ENCODE results near the gene CLMN.

DNA sequence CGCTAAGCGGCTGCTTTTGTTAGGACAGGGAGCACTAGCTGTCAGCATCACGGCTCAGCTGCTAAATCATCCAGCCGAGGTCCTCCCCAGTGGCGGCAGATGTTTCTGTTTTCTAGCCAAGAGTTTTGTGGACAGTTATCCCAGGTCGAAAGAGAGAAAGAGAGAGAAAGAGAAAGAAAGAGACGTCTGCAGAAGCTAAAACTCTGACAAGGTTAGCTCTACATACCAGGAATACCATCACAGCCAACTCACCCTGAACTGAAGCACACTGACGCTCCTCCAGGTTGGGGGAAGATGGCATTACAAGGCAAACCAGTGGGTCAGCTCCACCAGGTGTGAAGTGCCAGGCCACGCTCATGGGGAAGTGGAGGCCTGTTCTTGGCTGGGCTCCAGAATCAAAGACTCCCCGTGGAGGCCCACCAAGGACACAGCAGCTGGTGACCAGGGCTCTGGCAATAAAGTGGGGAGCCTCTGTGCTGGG, 97.5 kb downstream of the CLMN start:
- no peak for TF ChIP-seq MYC (IDR thresholded peaks at IDR 0.05; ENCODE audit: low read depth, low read length)
- TF ChIP-seq, protein P1, sequence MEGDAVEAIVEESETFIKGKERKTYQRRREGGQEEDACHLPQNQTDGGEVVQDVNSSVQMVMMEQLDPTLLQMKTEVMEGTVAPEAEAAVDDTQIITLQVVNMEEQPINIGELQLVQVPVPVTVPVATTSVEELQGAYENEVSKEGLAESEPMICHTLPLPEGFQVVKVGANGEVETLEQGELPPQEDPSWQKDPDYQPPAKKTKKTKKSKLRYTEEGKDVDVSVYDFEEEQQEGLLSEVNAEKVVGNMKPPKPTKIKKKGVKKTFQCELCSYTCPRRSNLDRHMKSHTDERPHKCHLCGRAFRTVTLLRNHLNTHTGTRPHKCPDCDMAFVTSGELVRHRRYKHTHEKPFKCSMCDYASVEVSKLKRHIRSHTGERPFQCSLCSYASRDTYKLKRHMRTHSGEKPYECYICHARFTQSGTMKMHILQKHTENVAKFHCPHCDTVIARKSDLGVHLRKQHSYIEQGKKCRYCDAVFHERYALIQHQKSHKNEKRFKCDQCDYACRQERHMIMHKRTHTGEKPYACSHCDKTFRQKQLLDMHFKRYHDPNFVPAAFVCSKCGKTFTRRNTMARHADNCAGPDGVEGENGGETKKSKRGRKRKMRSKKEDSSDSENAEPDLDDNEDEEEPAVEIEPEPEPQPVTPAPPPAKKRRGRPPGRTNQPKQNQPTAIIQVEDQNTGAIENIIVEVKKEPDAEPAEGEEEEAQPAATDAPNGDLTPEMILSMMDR (IDR thresholded peaks at IDR 0.05; ENCODE audit: extremely low read depth in 1 of 2, insufficient read depth in 1 of 2, low read depth in 1 of 2, low read length in 2 of 2), result no peak
- TF ChIP-seq FOS (IDR thresholded peaks at IDR 0.05; ENCODE audit: borderline replicate concordance, insufficient read depth, low read length), result no peak
- TF ChIP-seq POLR2AphosphoS5 (IDR thresholded peaks at IDR 0.05; ENCODE audit: insufficient read depth, low read depth, low read length), result no peak
- TF ChIP-seq POLR2A (IDR thresholded peaks at IDR 0.05; ENCODE audit: low read depth, low read length), result no peak
